SH-SY5Y (cell line): ENCODE results near the gene TYMP.

Experiments used
- GATA2 ChIP-seq: IDR thresholded peaks from 2 replicates; pipeline ENCODE4 v1.6.1; 2011; ENCODE audit warnings: mild to moderate bottlenecking, low read depth, low read length
- GATA3 ChIP-seq: IDR thresholded peaks from 2 replicates; pipeline ENCODE4 v1.6.1; 2011; ENCODE audit warnings: low read depth, mild to moderate bottlenecking, low read length, moderate library complexity

TYMP gene

DNA sequence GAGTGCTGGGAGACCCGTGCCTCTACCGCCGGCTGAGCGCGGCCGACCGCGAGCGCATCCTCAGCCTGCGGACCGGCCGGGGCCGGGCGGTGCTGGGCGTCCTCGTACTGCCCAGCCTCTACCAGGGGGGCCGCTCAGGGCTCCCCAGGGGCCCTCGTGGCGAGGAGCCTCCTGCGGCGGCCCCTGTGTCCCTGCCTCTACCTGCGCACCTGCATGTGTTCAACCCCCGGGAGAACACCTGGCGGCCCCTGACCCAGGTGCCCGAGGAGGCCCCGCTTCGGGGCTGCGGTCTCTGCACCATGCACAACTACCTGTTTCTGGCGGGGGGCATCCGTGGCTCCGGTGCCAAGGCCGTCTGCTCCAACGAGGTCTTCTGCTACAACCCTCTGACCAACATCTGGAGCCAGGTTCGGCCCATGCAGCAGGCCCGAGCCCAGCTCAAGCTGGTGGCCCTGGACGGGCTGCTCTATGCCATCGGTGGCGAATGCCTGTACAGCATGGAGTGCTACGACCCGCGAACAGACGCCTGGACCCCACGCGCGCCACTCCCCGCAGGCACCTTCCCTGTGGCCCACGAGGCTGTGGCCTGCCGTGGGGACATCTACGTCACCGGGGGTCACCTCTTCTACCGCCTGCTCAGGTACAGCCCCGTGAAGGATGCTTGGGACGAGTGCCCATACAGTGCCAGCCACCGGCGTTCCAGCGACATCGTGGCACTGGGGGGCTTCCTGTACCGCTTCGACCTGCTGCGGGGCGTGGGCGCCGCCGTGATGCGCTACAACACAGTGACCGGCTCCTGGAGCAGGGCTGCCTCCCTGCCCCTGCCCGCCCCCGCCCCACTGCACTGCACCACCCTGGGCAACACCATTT, 19.3 kb upstream of the TYMP start:
- no peak for TF ChIP-seq GATA3
- TF ChIP-seq GATA2 = no peak

DNA sequence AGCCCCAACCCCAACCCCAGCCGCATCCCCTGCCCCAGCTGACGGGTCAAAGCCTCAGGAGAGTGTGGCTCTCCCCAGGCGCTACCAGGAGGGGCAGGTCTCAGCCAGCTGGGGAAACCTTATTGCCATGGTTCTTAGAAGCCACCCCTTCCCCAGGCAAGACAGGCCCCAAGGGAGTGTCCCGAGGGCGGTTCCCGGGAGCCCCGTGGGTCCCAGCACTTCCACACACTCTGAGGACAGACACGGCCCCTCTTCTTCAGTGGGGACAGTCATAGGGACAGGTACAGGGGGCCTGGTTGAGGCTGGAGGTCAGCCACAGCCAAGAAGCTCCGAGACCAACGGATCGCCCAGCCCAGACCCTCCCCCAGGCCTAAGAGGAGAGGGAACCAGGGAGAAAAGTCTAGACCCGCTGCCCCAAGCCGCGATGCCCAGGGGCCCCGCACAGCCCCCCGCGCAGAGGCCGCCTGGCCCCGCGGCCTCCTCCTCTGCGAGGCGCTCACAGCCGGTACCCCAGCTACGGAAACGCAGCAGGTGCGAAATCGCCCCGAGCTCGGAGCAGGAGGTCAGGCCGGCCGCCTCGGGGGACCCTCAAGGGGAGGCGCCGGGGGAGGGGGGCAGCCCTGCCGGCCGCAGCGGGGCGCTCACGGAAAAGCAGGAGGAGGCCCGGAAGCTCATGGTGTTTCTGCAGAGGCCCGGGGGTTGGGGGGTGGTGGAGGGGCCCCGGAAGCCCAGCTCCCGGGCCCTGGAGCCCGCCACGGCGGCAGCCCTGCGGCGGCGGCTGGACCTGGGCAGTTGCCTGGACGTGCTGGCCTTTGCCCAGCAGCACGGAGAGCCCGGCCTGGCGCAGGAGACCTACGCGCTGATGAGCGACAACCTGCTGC, 18.5 kb upstream of the TYMP start:
- no peak for TF ChIP-seq GATA2
- no peak for TF ChIP-seq GATA3

DNA sequence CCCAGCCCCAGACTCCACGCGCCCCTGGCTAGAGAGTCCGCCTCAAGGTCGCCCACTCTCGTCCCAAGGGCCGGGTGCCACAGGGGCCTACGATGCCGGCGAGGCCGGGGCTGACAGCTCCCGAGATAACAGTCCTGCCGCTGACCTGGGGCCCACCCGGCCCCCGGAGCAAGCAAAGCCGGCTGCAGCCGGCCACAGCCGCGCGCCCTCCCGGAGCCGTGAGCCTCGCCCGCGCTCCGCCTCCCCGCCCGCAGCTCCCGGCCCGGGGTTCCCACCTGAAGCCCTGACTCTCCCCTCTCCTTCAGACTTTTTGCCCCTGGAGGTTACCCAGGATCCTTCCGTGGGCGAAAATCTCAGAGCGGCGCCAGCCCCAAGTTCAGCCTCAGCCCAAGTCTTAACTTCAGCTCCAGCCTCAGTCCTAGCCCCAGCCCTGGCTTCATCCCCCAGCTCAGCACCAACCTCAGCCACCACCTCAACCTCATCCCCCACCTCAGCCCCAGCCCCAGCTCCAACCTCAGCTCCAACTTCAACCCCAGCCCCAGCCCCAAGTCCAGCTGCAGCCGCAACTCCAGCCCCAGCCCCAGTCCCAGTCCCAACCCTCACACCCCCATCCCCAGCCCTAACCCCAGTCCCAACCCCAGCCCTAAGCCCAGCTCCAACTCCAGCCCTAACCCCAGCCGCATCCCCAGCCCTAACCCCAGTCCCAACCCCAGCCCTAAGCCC, 17.6 kb upstream of the TYMP start:
- TF ChIP-seq GATA2 (no peak), GATA3 (no peak)

DNA sequence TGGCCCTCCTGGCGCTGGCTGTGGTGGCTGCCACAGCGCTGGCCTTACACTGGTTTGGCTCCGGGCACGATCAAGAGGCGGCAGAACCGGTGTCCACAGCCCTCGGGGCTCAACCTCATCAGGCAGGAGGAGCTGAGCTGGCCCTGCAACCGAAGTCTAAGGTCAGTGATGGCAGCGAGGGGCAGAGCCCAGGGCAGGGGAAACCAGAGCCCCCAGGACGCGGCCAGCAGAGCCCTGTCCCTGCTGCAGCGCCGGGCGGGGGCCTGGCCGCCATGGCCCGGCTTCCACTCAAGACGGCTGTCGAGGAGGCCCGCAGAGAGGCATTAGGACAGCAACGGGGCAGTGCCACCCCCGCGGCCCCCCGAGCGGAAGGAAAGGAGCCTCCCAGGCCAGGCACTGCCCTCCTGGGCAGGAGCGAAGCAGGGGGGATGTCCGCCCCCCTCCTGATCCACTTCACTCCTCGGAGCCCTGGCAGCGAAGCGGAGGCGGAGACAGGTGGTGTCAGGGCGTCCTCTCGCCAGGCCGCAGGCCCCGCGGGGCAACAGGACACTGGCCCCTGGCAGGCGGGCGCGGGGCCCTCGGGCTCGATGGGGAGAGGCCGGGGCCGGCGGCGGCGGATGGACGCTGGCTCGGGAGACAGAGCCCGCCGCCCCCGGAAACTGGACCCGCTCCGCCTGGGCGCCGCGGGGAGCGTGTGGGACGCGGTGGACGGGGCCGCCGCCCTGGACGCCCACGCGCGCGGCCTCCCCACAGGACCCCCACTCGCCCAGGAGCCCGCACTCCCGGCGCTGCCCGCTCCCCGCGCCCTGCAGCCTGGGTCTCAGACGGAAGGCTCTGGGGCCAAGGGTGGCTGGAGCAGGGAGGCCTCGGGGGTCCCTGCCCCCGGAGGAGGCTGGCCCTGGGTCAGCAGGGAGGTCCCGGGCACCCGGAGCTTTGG, 16.8 kb upstream of the TYMP start:
- no peak for TF ChIP-seq GATA3
- no peak for TF ChIP-seq GATA2

DNA sequence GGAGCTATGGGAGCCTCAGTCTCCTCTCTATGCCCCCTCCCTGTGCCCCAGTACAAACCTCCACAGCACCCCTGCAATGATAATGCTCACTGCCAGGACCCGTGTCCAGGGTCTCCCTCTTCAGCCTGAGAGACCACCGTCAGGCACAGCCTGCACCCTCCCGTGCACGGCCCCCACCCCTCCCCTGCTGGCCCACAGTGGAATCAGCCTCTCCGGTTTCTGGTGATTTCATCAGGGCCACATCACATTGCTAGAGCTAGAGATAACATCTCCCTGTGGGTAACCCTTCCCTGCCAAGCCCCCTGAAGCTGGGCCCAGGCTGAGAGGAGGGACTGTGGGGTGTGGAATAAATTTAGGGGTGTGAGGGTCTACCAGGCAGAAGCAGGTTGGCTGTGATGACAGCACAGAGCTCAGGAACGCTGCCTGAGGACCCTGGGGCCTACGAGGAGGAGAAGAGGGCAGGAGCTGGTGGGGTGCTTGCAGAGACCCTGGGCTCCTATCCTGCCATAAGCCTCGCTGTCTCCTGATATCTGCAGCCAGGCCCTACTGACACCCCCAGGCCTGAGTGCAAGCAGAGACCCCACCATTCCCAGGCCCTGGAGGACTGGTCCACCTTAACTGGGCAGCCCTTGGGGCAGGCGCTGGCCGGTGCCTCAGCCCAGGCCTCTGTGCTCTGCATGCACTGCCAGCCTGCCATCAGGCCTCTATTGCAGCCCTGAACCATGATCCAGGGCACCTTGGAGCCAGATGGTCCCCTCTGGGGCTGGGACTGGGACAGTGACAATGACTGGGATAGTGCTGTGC, 15.9 kb upstream of the TYMP start, which contains the start of gene KLHDC7B:
TSS of gene KLHDC7B (plus strand) at position 378 of the 804 bp plus-strand sequence. CDS start at position 723, 345 bp downstream.
- TF ChIP-seq GATA2 (peak; percentile 96), GATA3 (peak; percentile 54; the same call in 1 of the 2 replicates)

DNA sequence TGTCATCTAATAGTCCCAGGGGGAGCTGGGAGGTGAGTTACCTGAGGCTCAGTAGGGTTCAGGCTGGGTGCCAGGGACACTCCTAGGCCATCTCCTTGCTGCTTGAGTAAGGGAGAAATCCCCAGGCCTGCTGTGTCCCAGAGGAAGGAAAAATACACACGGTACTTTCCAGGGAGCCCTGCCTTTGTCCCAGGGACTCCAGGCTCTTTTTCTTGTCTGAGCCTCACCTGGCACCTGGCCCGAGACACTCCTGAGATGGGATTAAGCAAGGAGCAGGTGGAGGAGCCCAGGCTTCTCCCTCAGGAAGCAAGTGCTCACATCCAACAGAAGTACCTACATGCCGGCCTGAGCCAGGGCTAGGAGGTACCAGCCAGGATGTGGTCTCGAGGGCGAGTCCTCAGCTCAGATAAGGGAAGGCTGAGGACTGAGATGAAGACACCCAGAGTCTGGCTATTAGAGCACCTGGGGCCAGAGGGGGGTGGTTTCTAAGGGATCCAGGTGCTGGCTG, 15.0 kb upstream of the TYMP start:
- no peak for TF ChIP-seq GATA2
- TF ChIP-seq GATA3 = no peak

DNA sequence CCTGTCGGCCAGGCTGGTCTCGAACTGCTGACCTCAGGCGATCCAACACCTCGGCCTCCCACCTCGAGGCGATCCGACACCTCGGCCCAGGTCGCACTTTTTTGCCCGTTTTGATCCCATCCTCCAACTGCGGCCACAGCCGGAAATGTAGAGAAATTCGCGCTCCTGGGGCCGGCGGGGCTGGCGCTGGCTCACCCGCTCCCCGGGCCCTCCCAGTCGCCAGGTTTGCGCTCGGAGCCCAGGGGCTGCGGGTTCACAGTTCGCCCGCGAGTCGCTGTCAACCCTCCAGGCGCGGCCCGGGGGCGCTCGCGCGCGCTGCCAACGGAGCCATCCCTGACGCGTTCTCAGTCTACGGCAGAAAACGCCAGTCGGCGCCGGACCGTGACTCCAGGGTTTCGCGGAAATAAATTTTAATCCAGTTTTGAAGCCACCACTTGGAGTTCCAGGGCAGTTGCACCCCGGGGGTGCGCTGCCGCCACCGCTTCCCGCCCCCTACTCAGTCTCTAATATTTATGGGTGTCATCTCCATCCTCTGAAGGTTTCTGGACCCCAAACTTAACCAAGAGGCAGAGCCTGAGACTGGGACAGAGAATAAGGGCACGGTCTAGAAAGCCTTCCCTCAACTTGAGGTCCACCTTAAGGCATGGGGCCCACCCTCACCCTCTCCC, 14.4 kb upstream of the TYMP start:
- TF ChIP-seq GATA2 (no peak), GATA3 (no peak)

DNA sequence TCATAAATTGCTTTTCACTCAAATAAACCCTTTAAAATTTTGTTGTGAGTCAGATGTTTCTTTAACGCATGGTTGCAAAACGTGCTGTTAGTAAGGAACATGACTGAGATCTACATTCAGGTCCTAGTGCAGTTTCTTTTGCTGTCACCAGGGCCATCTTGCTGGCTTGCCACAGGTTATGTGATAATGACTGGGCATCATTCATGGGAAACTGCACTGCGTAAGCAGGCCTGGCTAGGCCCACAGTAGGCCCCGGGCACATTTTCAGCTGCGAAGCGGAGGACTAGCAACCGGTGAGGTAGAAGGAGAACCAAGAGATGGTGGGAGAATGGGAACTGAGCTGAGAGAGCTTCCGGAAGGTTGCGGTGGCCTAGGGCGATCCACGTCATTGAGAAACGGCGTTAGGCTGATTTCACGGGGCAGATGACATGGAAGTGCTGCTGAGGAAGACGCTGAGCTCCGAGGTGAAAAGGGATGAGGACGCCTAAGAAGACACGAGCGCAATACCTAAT, 12.7 kb upstream of the TYMP start:
- TF ChIP-seq GATA2 (no peak), GATA3 (no peak)

DNA sequence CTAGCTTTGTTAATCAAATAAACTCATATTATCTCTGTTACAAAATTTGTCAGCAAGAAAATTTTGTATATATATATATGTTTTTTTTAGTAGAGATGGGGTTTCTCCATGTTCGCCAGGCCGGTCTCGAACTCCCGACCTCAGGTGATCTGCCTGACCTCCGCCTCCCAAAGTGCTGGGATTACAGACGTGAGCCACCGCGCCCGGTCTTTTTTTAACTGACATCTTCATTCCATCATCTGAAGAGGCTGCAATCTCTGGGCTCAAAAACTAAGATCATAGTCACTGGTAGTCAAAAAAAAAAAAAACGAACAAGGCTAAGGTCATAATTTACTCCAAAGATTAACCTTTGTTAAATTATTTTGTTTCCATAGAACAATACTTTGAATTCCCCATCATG, 10.6 kb upstream of the TYMP start:
- TF ChIP-seq GATA3 = no peak
- no peak for TF ChIP-seq GATA2

DNA sequence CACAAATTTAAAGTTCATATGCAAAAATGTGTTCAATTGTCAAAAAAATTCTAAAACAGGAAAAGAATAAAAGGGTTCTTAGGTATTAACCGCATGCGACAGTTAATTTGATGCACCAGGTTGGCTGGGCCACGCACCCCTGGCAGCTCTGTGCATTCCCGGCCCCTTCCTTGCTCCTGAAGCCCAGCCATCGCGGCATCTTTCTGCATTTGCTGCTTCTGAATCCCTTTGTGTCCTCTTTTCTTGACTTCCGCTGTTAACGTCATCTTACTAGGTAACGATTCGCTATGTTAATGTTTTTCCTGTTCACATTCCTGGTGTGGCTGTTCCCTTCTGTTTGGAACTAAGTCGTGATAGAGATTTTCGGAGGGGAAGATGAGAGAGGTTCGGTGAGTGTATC, 8.0 kb upstream of the TYMP start:
- no peak for TF ChIP-seq GATA3

DNA sequence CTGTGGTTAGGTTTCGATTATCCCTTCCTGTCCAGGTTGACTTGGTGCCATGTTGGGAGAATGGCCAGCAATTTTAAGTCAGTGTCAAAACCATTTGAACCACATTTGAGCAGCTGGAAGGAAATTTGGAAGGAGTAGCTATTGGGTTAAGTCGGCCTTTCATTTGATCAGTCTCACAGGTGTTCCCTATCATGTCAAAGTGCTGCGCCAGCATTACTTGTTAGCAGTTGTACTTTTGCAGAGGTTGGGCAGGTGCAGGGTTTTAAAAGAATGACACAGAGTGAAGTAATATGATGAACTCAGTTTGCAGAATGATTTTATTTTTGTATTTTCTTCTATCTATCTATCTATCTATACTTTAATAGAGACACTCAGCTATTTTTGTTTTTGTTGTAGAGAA, 6.4 kb upstream of the TYMP start:
- no peak for TF ChIP-seq GATA3
- TF ChIP-seq GATA2 = no peak

DNA sequence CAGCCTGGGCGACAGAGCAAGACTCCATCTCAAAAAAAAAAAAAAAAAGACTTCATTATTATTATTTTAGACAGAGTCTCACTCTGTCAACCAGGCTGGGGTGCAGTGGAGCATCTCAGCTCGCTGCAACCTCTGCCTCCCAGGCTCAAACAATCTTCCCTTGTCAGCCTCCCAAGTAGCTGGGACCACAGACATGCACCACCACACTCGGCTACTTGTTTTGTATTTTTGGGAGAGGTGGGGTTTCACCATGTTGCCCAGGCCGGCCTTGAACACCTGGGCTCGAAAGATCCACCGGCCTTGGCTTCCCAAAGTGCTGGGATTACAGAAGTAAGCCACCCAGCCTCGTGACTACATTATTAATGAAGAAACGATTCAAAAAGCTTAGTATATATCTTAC, 5.3 kb upstream of the TYMP start:
- no peak for TF ChIP-seq GATA3
- TF ChIP-seq GATA2 = no peak
